ENCODE results near the gene NLRC5. TPM values are rescaled to one million over a fixed set of nuclear protein-coding genes. Genes with fewer than 3 reads are reported as not detected.

Gene NLRC5
- total RNA-seq, 4 donors from 2014 or later: 18.0 to 139 (median 30.6) TPM

DNA sequence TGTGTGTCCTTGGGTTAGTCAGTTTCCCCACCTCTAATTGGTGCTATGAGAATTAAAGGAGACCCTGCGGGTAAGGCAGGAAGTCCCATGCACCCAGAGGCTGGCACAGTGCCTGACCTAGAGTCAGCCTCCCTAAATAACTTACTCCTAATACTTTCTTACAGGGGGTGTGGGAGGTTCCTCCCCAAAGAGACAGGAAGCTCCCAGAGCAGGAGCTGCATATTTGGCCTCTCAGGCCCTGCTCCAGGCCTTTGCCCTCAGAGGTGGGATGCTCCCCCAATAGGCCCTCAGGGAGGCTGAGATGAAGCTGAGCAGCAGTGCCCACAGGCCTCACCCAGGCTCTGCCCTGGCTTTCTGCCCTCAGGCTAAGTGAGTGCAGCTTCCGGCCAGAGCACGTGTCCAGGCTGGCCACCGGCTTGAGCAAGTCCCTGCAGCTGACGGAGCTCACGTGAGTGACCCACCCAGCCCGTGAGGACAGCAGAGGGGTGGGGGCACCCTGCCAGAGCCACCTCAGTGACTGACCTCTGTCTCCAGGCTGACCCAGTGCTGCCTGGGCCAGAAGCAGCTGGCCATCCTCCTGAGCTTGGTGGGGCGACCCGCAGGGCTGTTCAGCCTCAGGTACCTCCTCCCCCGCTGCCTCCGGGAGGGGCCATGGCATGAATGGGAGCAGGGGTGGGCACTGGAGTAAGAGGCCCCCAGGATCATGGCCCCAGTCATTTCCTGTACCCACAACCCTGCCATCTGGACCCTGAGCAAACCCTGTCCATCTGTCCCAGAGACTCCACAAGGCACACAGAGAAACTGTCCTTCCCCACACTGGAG, 71.9 kb downstream of the NLRC5 start:
- no peak for TF ChIP-seq CTCF (IDR thresholded peaks at IDR 0.05; ENCODE audit: low read depth)

DNA sequence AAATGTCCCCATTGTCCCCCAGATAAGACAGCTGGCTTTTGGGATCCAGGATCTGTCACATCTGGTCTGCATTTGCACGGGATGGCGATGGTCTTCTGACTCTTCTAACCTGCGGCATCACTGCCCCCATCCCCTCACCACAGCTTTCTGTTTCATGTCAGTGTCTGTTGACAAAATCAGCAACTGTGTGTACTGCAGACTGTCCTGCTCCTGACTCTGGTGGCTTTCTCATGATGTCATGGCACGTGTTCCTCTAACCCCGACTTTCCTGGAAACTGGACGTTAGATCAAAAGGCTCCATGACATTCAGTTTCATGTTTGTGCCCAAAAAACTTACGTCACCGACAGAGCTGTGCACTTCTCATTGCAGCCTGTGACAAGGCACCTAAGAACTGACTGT, 73.0 kb downstream of the NLRC5 start:
- TF ChIP-seq CTCF (IDR thresholded peaks at IDR 0.05; ENCODE audit: low read depth): no peak

GRCh38 chr16:57064995-57065394, 75.6 kb downstream of the NLRC5 start:
- no peak for TF ChIP-seq CTCF (IDR thresholded peaks at IDR 0.05; ENCODE audit: low read depth)

- no peak for TF ChIP-seq CTCF (IDR thresholded peaks at IDR 0.05; ENCODE audit: low read depth)
Measured at GRCh38 chr16:57066625-57067024, 77.3 kb downstream of the NLRC5 start.

DNA sequence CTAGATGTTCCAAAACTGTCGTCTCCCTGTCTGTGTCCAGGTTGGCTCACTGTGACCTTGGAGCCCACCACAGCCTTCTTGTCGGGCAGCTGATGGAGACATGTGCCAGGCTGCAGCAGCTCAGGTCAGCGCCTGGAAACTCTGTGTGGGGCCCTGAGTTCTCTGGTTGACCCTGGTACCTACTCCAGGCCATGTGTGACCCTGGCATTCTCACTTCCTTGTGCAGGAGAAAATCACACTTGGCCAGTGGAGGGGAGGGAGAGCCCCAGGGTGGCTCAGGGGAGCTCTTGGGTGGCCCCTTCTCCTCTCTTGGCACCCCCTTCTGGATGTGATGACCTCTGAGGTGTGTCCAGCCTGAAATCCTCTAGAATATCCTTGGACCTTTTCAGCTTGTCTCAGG, 78.0 kb downstream of the NLRC5 start:
- no peak for TF ChIP-seq CTCF (IDR thresholded peaks at IDR 0.05; ENCODE audit: low read depth)

DNA sequence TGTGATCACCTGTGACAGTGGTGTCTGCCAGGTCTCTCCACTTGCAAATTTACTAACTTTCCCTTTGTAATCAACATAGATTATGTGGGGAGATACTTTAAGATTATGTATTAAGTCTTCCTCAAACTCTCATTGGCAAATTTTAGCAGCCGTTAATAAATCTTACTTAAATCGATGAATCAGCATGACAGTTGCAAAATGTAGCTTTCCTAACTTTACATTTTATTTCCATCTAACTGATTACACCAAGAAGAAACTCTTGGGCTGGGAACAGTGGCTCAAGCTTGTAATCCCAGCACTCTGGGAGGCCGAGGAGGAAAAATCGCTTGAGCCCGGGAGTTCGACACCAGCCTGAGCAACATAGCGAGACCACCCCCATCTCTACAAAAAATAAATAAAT, 79.7 kb downstream of the NLRC5 start:
- no peak for TF ChIP-seq CTCF (IDR thresholded peaks at IDR 0.05; ENCODE audit: low read depth)

DNA sequence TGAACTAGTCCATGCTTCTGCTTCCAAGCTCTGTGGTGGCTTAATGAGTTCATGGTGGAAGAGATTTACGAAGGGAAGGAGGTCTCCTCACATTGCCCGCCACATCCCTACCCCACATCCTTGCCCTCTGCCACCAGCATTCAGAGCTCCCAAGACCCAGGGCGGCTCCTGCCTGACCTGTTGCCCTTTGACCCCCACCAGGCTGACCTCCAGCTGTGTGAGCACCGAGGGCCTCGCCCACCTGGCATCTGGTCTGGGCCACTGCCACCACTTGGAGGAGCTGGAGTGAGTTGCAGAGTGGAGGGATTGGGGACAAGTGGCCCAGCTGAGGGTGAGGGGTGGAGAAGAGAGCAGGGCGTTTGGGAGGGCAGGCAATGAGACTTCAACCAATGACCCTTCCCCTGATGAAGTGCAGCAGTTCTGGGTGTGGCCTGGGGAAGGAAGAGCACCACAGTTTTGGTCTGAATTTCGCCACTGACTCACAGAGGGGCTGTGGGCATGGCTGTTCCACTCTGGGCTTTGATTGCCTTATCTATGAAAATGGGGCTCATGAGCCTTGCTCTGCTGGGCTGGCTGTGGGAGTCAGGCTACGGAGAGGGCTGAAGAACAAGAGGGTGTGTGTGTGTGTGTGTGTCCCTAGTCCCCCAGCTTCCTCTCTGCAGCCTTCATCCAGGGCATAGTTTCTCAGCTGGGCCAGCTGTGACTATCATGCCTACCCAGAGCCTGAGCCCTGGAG, 80.4 kb downstream of the NLRC5 start:
- TF ChIP-seq CTCF (IDR thresholded peaks at IDR 0.05; ENCODE audit: low read depth): no peak

Measured in subcutaneous adipose tissue (tissue), 4 donors.